Neural cell (in vitro differentiated cells): Measurements from ENCODE around the gene GALR1.

Experiments used
- EP300 ChIP-seq: fragments of 450-650 bp; conservative IDR thresholded peaks from 2 replicates; pipeline ENCODE4 v1.6.1; 2014; ENCODE audit warnings: antibody characterized with exemption, mild to moderate bottlenecking, moderate library complexity; ENCODE audit not compliant: poor library complexity, severe bottlenecking
- EZH2 ChIP-seq: fragments of 200-600, 300-800 bp; shearing (Covaris generic), sonication (generic); IDR thresholded peaks from 2 replicates; pipeline ENCODE4 v1.6.1; 2014; ENCODE audit warnings: antibody characterized with exemption, low read length, borderline replicate concordance, mild to moderate bottlenecking; ENCODE audit not compliant: insufficient read depth, poor library complexity, severe bottlenecking
- POLR2AphosphoS5 ChIP-seq: IDR thresholded peaks from 2 replicates; pipeline ENCODE4 v1.6.1; 2012
- RAD21 ChIP-seq: fragments of 450-650 bp; conservative IDR thresholded peaks from 2 replicates; pipeline ENCODE4 v1.6.1; 2014; ENCODE audit warnings: antibody characterized with exemption, mild to moderate bottlenecking, moderate library complexity
- SMC3 ChIP-seq: fragments of 450-650 bp; conservative IDR thresholded peaks from 2 replicates; pipeline ENCODE4 v1.6.1; 2014; ENCODE audit warnings: antibody characterized with exemption, mild to moderate bottlenecking, moderate library complexity; ENCODE audit not compliant: poor library complexity
- TAF1 ChIP-seq: IDR thresholded peaks from 2 replicates; pipeline ENCODE4 v1.6.1; 2012; ENCODE audit warnings: low read depth
- TF ChIP-seq, protein P1 (sequence below): fragments of 450-650 bp; IDR thresholded peaks from 2 replicates; pipeline ENCODE4 v1.5.1; 2014; ENCODE audit warnings: antibody characterized with exemption, mild to moderate bottlenecking, moderate library complexity; ENCODE audit not compliant: poor library complexity, severe bottlenecking
- TF ChIP-seq, protein P2 (sequence below): IDR thresholded peaks from 2 replicates; pipeline ENCODE4 v1.6.1; 2012; ENCODE audit warnings: borderline replicate concordance

DNA sequence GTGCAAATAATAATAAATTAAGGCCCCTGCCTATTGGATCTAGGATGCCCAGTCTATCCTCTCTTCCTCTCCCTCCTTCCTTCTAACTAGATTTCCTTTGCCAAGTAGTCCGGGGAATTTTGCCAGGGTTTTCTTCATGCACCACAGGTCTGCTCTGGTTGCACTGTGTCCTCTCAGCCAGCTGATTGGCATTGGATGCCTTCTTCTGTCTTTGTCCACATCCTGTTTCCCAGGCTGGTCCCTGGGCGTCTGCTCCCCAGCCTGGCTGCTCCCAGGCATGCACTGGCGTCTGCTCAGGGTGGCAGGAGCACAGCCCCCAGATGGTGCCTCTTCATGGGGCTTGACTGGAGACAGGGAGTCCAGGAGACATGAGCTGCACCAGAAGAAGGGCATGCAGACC lies 66.4 kb downstream of the GALR1 start:
- TF ChIP-seq SMC3 (no peak), POLR2AphosphoS5 (no peak), EP300 (no peak), EZH2 (no peak), TAF1 (no peak), RAD21 (no peak)
- TF ChIP-seq, protein P1, sequence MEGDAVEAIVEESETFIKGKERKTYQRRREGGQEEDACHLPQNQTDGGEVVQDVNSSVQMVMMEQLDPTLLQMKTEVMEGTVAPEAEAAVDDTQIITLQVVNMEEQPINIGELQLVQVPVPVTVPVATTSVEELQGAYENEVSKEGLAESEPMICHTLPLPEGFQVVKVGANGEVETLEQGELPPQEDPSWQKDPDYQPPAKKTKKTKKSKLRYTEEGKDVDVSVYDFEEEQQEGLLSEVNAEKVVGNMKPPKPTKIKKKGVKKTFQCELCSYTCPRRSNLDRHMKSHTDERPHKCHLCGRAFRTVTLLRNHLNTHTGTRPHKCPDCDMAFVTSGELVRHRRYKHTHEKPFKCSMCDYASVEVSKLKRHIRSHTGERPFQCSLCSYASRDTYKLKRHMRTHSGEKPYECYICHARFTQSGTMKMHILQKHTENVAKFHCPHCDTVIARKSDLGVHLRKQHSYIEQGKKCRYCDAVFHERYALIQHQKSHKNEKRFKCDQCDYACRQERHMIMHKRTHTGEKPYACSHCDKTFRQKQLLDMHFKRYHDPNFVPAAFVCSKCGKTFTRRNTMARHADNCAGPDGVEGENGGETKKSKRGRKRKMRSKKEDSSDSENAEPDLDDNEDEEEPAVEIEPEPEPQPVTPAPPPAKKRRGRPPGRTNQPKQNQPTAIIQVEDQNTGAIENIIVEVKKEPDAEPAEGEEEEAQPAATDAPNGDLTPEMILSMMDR, result no peak
- TF ChIP-seq, protein P2, sequence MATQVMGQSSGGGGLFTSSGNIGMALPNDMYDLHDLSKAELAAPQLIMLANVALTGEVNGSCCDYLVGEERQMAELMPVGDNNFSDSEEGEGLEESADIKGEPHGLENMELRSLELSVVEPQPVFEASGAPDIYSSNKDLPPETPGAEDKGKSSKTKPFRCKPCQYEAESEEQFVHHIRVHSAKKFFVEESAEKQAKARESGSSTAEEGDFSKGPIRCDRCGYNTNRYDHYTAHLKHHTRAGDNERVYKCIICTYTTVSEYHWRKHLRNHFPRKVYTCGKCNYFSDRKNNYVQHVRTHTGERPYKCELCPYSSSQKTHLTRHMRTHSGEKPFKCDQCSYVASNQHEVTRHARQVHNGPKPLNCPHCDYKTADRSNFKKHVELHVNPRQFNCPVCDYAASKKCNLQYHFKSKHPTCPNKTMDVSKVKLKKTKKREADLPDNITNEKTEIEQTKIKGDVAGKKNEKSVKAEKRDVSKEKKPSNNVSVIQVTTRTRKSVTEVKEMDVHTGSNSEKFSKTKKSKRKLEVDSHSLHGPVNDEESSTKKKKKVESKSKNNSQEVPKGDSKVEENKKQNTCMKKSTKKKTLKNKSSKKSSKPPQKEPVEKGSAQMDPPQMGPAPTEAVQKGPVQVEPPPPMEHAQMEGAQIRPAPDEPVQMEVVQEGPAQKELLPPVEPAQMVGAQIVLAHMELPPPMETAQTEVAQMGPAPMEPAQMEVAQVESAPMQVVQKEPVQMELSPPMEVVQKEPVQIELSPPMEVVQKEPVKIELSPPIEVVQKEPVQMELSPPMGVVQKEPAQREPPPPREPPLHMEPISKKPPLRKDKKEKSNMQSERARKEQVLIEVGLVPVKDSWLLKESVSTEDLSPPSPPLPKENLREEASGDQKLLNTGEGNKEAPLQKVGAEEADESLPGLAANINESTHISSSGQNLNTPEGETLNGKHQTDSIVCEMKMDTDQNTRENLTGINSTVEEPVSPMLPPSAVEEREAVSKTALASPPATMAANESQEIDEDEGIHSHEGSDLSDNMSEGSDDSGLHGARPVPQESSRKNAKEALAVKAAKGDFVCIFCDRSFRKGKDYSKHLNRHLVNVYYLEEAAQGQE, result no peak
